ENCODE data around the gene MANSC1.

Gene MANSC1

GRCh38 chr12:12333407-12334366 lies 16.4 kb downstream of the MANSC1 start (continued):
- no peak for TF ChIP-seq ZNF26 (tag by site-specific recombination; IDR thresholded peaks at IDR 0.05)
- no peak for TF ChIP-seq ZNF211 (tag by site-specific recombination; IDR thresholded peaks at IDR 0.05; ENCODE audit: low read depth)
- TF ChIP-seq ZBTB17 (tag by site-specific recombination; IDR thresholded peaks at IDR 0.05), result no peak
- 0 out of 2 replicates have a peak, but pooled peaks have one; percentile 21 for TF ChIP-seq ZNF518A (tag by site-specific recombination; conservative IDR thresholded peaks at IDR 0.05; ENCODE audit: low read depth)
- TF ChIP-seq ZNF596 (tag by site-specific recombination; IDR thresholded peaks at IDR 0.05), result no peak
- TF ChIP-seq ZBTB48 (tag by site-specific recombination; IDR thresholded peaks at IDR 0.05), result peak; percentile 71
- no peak for TF ChIP-seq ZNF324 (tag by site-specific recombination; IDR thresholded peaks at IDR 0.05)
- TF ChIP-seq ZNF184 (tag by site-specific recombination; IDR thresholded peaks at IDR 0.05), result no peak
- TF ChIP-seq ZNF530 (tag by site-specific recombination; IDR thresholded peaks at IDR 0.05; ENCODE audit: low read depth), result no peak
- TF ChIP-seq KLF7 (tag by site-specific recombination; IDR thresholded peaks at IDR 0.05; ENCODE audit: borderline replicate concordance), result no peak
- 0 out of 2 replicates have a peak, but pooled peaks have one; percentile 32 for TF ChIP-seq ZNF335 (tag by site-specific recombination; conservative IDR thresholded peaks at IDR 0.05)
- TF ChIP-seq KLF1 (tag by site-specific recombination; IDR thresholded peaks at IDR 0.05), result peak; percentile 82
- no peak for TF ChIP-seq ZNF791 (tag by site-specific recombination; IDR thresholded peaks at IDR 0.05)
- TF ChIP-seq ZNF626 (tag by site-specific recombination; IDR thresholded peaks at IDR 0.05), result no peak
- TF ChIP-seq ZSCAN18 (tag by site-specific recombination; IDR thresholded peaks at IDR 0.05), result no peak
- TF ChIP-seq GFI1B (tag by site-specific recombination; IDR thresholded peaks at IDR 0.05), result peak; percentile 65
- no peak for TF ChIP-seq ZFP37 (tag by site-specific recombination; IDR thresholded peaks at IDR 0.05)
- TF ChIP-seq ZNF514 (tag by site-specific recombination; IDR thresholded peaks at IDR 0.05), result peak; percentile 99
- no peak for TF ChIP-seq ZNF501 (tag by site-specific recombination; IDR thresholded peaks at IDR 0.05)
- TF ChIP-seq KLF16 (tag by site-specific recombination; IDR thresholded peaks at IDR 0.05), result peak; percentile 40; the same call in 1 of the 2 replicates
- no peak for TF ChIP-seq ZNF561 (tag by site-specific recombination; IDR thresholded peaks at IDR 0.05; ENCODE audit: borderline replicate concordance)
- no peak for TF ChIP-seq SP2 (tag by site-specific recombination; IDR thresholded peaks at IDR 0.05)
- peak; percentile 60 for TF ChIP-seq GLIS1 (tag by site-specific recombination; IDR thresholded peaks at IDR 0.05)
- TF ChIP-seq YY1 (tag by site-specific recombination; IDR thresholded peaks at IDR 0.05), result no peak
- no peak for TF ChIP-seq ZNF404 (tag by site-specific recombination; IDR thresholded peaks at IDR 0.05)
- TF ChIP-seq ZNF202 (tag by site-specific recombination; IDR thresholded peaks at IDR 0.05; ENCODE audit: borderline replicate concordance), result no peak
- no peak for TF ChIP-seq ZNF394 (tag by site-specific recombination; IDR thresholded peaks at IDR 0.05; ENCODE audit: borderline replicate concordance)
- TF ChIP-seq ZNF449 (tag by site-specific recombination; IDR thresholded peaks at IDR 0.05), result no peak
- TF ChIP-seq ZNF629 (tag by site-specific recombination; IDR thresholded peaks at IDR 0.05), result no peak
- 0 out of 2 replicates have a peak, but pooled peaks have one; percentile 12 for TF ChIP-seq ZNF2 (tag by site-specific recombination; IDR thresholded peaks at IDR 0.05)
- no peak for TF ChIP-seq TRIM28 (IDR thresholded peaks at IDR 0.05; ENCODE audit: borderline replicate concordance, low read length)
- TF ChIP-seq ZBTB7A (tag by site-specific recombination; IDR thresholded peaks at IDR 0.05; ENCODE audit: low read depth), result no peak

Measured in HEK293 (cell line).